GM20000 (cell line): ENCODE data around the gene DHRS3.
"Not testable (repeated sequence)": the region's sequence is repeated elsewhere in the genome, so short reads cannot be mapped to it uniquely, and the experiment has no call there.

Experiments
- DNase-seq: peaks from one replicate; pipeline ENCODE4 v3.0.0; 2012; ENCODE audit warnings: low spot score
- TF ChIP-seq, protein P1 (sequence below): IDR thresholded peaks from 2 replicates; pipeline ENCODE4 v1.5.1; 2012; ENCODE audit warnings: mild to moderate bottlenecking, control low read depth; ENCODE audit errors: extremely low read depth, missing control alignments

Gene DHRS3

DNA sequence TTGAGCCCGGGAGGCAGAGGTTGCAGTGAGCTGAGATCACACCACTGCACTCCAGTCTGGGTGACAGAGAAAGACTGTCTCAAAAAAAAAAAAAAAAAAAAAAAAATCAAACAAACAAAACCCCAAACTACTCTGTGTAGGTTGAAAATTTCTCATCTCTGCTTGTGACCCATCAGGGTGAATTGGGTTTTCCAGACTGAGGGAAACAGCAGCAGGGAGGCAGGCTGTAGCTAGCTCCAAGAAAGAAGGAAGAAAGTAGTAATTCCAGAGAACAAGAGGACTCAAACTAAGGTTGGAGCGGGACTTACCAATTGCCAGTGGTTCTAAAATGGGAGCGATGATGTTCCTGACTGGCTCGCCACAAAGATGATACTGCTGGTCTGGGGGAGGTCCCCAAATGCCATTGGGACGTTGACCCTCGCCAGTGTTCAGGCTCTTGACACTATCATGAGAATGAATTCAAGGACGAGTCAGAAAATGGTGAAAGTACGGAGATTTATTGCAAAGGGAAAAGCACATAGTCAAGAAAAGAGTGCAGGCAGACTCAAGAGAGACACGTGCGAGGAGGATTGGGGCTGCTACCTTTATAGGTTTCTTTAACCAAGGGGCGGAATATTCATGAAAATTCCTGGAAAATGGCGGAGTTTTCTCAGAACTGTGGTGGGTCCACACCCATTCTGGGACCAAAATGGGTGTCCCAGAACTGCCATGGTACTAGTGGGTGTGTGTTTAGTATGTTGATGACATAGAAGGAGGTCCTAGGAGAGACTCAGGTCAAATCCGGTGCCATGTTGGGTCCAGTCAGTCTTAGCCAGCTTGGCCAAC, 39.3 kb upstream of the DHRS3 start:
- DNase-seq: no peak
- TF ChIP-seq, protein P1, sequence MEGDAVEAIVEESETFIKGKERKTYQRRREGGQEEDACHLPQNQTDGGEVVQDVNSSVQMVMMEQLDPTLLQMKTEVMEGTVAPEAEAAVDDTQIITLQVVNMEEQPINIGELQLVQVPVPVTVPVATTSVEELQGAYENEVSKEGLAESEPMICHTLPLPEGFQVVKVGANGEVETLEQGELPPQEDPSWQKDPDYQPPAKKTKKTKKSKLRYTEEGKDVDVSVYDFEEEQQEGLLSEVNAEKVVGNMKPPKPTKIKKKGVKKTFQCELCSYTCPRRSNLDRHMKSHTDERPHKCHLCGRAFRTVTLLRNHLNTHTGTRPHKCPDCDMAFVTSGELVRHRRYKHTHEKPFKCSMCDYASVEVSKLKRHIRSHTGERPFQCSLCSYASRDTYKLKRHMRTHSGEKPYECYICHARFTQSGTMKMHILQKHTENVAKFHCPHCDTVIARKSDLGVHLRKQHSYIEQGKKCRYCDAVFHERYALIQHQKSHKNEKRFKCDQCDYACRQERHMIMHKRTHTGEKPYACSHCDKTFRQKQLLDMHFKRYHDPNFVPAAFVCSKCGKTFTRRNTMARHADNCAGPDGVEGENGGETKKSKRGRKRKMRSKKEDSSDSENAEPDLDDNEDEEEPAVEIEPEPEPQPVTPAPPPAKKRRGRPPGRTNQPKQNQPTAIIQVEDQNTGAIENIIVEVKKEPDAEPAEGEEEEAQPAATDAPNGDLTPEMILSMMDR: no peak

DNA sequence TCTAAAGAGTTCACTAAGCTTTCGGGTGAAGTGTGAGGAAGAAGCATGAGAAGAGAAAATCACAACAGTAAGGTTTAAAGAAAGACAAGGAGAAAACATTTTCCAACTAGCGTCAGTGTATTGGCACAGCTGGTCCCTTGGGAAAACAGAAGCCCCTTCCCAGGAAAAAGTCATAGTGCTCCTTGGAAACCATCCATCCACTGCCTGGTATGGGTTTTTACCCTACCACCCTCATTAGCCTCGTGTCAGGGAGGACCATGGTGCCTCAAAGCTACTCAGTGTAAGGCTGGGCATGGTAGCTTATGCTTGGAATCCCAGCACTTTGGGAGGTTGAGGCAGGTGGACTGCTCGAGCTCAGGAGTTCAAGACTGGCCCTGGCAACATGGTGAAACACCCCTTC, 38.6 kb upstream of the DHRS3 start:
- TF ChIP-seq, protein P1: no peak
- no peak for DNase-seq

DNA sequence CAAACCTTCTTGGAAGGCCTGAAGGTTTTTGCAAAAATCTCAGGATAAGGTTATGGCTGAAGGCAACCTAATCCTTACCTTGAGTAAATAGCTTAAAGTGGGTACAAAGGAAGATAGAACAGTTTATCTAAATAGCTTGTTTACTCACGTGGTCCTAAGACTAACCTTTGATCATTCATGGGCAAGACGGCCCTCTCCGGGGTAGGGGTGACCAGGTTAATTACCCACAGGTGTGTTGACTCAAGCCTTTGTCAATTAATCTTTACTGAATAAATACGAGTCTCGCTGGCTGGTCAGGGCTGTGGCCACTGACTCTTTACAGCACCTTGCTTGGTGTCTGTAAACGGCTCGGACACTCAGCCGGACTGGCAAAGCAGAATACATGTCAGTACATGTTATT, 36.6 kb upstream of the DHRS3 start:
- DNase-seq: no peak
- TF ChIP-seq, protein P1: no peak

DNA sequence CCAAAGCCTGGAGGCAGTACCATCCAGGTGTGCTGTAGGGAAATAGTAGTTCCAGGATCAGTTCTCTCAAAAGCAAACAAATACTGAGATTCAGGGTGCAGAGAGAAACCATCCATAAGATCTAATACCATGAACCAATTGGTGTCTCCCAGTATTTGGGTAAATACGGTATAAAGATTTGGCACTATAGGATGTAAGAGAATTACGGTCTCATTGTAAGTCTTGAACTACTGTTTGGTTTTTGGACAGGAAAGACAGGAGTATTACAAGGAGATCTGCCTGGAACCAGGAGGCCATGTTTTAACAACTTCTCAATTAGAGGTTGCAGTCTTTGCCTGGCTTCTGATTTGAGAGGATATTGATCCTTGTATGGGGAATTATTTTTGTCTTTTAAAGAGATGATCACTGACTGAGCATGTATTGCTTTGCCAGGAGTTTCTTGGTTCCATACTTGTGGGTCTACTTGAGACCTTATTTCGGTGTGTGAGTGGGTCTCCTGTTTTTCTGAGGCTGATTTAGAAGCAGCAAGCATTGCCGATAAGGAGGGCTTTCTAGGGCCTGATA, 36.1 kb upstream of the DHRS3 start:
- TF ChIP-seq, protein P1: no peak
- DNase-seq: no peak

DNA sequence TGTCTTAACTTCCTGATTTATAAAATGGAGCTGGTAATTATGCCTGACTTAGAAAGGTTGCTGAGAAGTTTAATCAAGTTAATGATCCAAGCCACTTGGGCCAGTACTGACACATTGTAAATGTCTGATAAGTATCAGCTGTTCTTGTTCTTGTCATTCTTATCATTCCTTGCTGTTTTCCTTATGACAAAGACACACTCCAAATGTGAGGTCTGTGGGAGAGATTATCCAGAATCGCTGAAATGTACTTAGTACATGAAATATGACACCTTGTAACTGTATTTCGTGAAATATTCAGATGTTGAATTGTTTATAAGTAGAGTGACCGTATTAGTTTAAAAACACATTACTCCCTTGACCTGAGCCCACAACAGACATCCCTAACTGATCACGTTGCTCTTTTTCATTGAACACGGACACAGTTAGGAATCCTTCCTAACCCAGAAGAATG, 32.0 kb upstream of the DHRS3 start:
- DNase-seq: no peak
- TF ChIP-seq, protein P1: no peak

DNA sequence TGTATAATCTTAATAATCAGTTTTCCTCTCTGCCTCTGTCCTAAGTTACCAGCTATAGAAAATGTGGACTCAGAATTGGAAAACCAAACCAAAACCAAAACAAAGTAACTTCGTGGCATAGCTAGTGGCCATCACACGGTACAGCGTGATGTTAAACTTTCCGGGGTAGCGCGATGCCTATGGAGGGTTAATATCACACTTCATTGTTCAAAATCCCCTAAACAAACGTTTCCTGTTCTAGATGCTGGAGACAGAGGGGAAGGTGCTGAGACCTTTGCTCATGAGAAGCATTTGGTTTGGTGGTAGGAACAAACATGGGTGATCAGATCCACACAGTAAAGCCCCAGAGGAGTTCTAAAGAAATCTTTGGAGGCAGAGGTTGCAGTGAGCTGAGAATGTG, 30.7 kb upstream of the DHRS3 start:
- no peak for DNase-seq
- TF ChIP-seq, protein P1: no peak

DNA sequence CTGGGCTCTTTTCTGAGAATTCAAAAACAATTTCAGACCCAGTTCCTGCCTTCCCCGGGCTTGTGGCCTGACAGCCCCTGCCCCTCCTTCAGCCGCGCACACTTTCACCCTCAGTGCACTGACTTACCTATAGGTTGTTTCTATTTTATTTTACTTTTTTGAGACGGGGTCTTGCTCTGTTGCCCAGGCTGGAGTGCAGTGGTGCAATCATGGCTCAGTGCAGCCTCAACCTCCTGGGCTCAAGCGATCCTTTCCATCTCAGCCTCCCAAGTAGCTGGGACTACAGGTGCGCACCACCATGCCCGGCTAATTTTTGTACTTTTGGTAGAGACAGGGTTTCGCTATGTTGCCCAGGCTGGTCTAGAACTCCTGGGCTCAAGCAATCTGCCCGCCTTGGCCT, 27.4 kb upstream of the DHRS3 start:
- DNase-seq: not testable (repeated sequence)

DNA sequence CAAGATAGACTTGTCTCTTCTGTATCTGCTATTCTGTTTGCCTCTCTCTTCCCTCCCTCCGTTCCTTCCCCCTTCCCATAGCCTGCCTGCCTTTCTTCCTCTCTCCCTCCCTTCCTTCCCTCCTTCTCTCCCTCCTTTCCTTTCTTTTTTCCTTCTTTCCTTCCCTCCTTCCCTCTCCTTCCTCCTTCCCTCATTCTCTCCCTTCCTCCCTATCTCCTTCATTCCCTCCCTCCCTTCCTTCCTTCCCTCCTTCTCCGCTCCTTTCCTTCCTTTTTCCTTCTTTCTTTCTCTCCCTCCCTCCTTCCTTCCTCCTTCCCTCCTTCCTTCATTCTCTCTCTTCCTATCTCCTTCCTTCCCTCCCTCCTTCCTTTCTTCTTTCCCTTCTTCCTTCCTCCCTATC, 26.8 kb upstream of the DHRS3 start:
- DNase-seq: no peak
- TF ChIP-seq, protein P1: no peak
